Right forelimb (tissue), 1 donor: Measurements from ENCODE around the gene PNMA1.
A peak's percentile ranks its signal among the peaks of the same experiment; 100 is the strongest.
"Not testable (repeated sequence)": the region's sequence is repeated elsewhere in the genome, so short reads cannot be mapped to it uniquely, and the experiment has no call there.

Experiments
- DNase-seq: peaks from one replicate; pipeline ENCODE4 v3.0.0-alpha.2; 2018

The PNMA1 gene

GRCh38 chr14:73714656-73715081, 485 bp upstream of the PNMA1 start:
- no peak for DNase-seq

GRCh38 chr14:73713206-73713802, 880 bp downstream of the PNMA1 start:
- peak; percentile 67 for DNase-seq

- no peak for DNase-seq
Observed at GRCh38 chr14:73712540-73713180, 1.5 kb downstream of the PNMA1 start.

GRCh38 chr14:73712071-73712506, 2.1 kb downstream of the PNMA1 start:
- no peak for DNase-seq

- DNase-seq = no peak
Observed at GRCh38 chr14:73710737-73711136, 3.4 kb downstream of the PNMA1 start.

GRCh38 chr14:73709904-73710469, 4.2 kb downstream of the PNMA1 start:
- DNase-seq = no peak

GRCh38 chr14:73708076-73708475, 6.1 kb downstream of the PNMA1 start:
- DNase-seq = not testable (repeated sequence)

- no peak for DNase-seq
Observed at GRCh38 chr14:73700325-73700724, 13.9 kb downstream of the PNMA1 start.

- DNase-seq = no peak
Observed at GRCh38 chr14:73696466-73697400, 17.5 kb downstream of the PNMA1 start.

- no peak for DNase-seq
Observed at GRCh38 chr14:73695997-73696396, 18.2 kb downstream of the PNMA1 start.

- no peak for DNase-seq
Observed at GRCh38 chr14:73695082-73695481, 19.1 kb downstream of the PNMA1 start.

- no peak for DNase-seq
Observed at GRCh38 chr14:73694083-73694482, 20.1 kb downstream of the PNMA1 start.

- DNase-seq = no peak
Observed at GRCh38 chr14:73686901-73687300, 27.3 kb downstream of the PNMA1 start.

GRCh38 chr14:73685328-73685727, 28.9 kb downstream of the PNMA1 start:
- DNase-seq = no peak

- no peak for DNase-seq
Observed at GRCh38 chr14:73684627-73685026, 29.6 kb downstream of the PNMA1 start.

GRCh38 chr14:73680821-73681220, 33.4 kb downstream of the PNMA1 start:
- DNase-seq = no peak

- no peak for DNase-seq
Observed at GRCh38 chr14:73678698-73679097, 35.5 kb downstream of the PNMA1 start.

GRCh38 chr14:73674986-73675385, 39.2 kb downstream of the PNMA1 start:
- DNase-seq = no peak

- DNase-seq = no peak
Observed at GRCh38 chr14:73667854-73668253, 46.3 kb downstream of the PNMA1 start.

GRCh38 chr14:73666583-73666982, 47.6 kb downstream of the PNMA1 start:
- no peak for DNase-seq

- DNase-seq = no peak
Observed at GRCh38 chr14:73665130-73665529, 49.1 kb downstream of the PNMA1 start.

GRCh38 chr14:73663548-73664212, 50.5 kb downstream of the PNMA1 start:
- DNase-seq = no peak

- no peak for DNase-seq
Observed at GRCh38 chr14:73662487-73662943, 51.7 kb downstream of the PNMA1 start.
